Naive thymus-derived CD4-positive, alpha-beta T cell (primary cell): Measurements from ENCODE around the gene USH2A. TPM values are rescaled to one million over a fixed set of nuclear protein-coding genes. Genes with fewer than 3 reads are reported as not detected.

Source experiments
- ATAC-seq: fragments of 150-1000 bp; cut with Tn5 transposase; 2 replicates; pipeline ENCODE4 v1.10.0; 2021; ENCODE audit warnings: mild to moderate bottlenecking, moderate library complexity
- CTCF ChIA-PET: fragments of 350-600 bp; sonication (Branson Sonifier 250); formaldehyde crosslinking; loops from one replicate; lab custom pipeline; 2021; ENCODE audit warnings: antibody characterized with exemption; lab: Charles Lee
- POLR2A ChIA-PET: fragments of 350-600 bp; sonication (Branson Sonifier 250); formaldehyde crosslinking; loops from one replicate; lab custom pipeline; 2021; ENCODE audit warnings: antibody characterized with exemption, inconsistent platforms; lab: Charles Lee
- DNase-seq, 9 donors: peaks; one replicate each; pipeline versions ENCODE4 v3.0.0 to v3.0.0-alpha.2; 2020 to 2022; ENCODE audit warnings: mixed read lengths in 1 of 9
- H3K27ac ChIP-seq: one replicate; pipeline ENCODE4 v1.7.0; 2013; ENCODE audit warnings: mild to moderate bottlenecking, low read depth, low read length, moderate library complexity
- H3K27me3 ChIP-seq, 2 donors: one replicate each; pipeline ENCODE4 v1.7.0; 2013; ENCODE audit warnings: low read length in 2 of 2, mild to moderate bottlenecking in 2 of 2, moderate library complexity in 2 of 2; ENCODE audit not compliant: control insufficient read depth in 2 of 2, insufficient read depth in 2 of 2
- H3K36me3 ChIP-seq, 3 experiments: 1 replicate in 2 of 3; 2 replicates in 1 of 3; pipeline ENCODE4 v1.7.0; 2013; ENCODE audit warnings: low read length in 3 of 3, mild to moderate bottlenecking in 3 of 3, moderate library complexity in 1 of 3; ENCODE audit not compliant: insufficient read depth in 3 of 3, control insufficient read depth in 2 of 3
- H3K4me1 ChIP-seq, 2 donors: one replicate each; pipeline ENCODE4 v1.7.0; 2013; ENCODE audit warnings: low read length in 2 of 2, mild to moderate bottlenecking in 2 of 2, moderate library complexity in 1 of 2; ENCODE audit not compliant: control insufficient read depth in 2 of 2, insufficient read depth in 2 of 2
- H3K4me3 ChIP-seq: 2 replicates; pipeline ENCODE4 v1.7.0; 2013; ENCODE audit warnings: mild to moderate bottlenecking, low read length
- H3K9me3 ChIP-seq, 3 experiments: 1 replicate in 2 of 3; 2 replicates in 1 of 3; pipeline ENCODE4 v1.7.0; 2013; ENCODE audit warnings: low read length in 3 of 3; ENCODE audit not compliant: control insufficient read depth in 2 of 3
- H3K27ac Mint-ChIP-seq, 9 donors: one replicate each; pipeline ENCODE4 v1.8.0; 2020 to 2022; ENCODE audit warnings: mixed read lengths in 9 of 9, mild to moderate bottlenecking in 8 of 9, moderate library complexity in 5 of 9, inconsistent platforms in 2 of 9
- H3K27me3 Mint-ChIP-seq, 5 donors: one replicate each; pipeline ENCODE4 v1.8.0; 2021 to 2022; ENCODE audit warnings: mixed read lengths in 5 of 5, mild to moderate bottlenecking in 1 of 5
- H3K36me3 Mint-ChIP-seq, 5 donors: one replicate each; pipeline ENCODE4 v1.8.0; 2020 to 2022; ENCODE audit warnings: mixed read lengths in 5 of 5, mild to moderate bottlenecking in 3 of 5, inconsistent platforms in 1 of 5
- H3K4me1 Mint-ChIP-seq, 7 donors: one replicate each; pipeline ENCODE4 v1.8.0; 2020 to 2022; ENCODE audit warnings: mixed read lengths in 7 of 7, mild to moderate bottlenecking in 3 of 7, inconsistent platforms in 1 of 7
- H3K4me3 Mint-ChIP-seq, 10 donors: one replicate each; pipeline ENCODE4 v1.8.0; 2020 to 2022; ENCODE audit warnings: mild to moderate bottlenecking in 10 of 10, mixed read lengths in 10 of 10, moderate library complexity in 6 of 10, inconsistent platforms in 2 of 10
- H3K9me3 Mint-ChIP-seq, 11 donors: one replicate each; pipeline ENCODE4 v1.8.0; 2020 to 2022; ENCODE audit warnings: mixed read lengths in 11 of 11, mild to moderate bottlenecking in 4 of 11, inconsistent platforms in 1 of 11, moderate library complexity in 1 of 11
- intact Hi-C, 2 donors: fragments of 100-400 bp; cut with micrococcal nuclease; formaldehyde crosslinking; loops; one replicate each; pipeline ENCODE4 v1.15.1; 2023
- polyA plus RNA-seq, 2 donors: library from polyadenylated mRNA; unstranded; fragments of 300-500 nt; fragmentation: Illumina TruSeq; gene quantifications; one replicate each; pipeline ENCODE4 v1.2.3, GENCODE V29; 2021
- total RNA-seq, 6 experiments: library from RNA in 5 of 6; stranded (reverse) in 5 of 6; gene quantifications; 1 replicate in 5 of 6; 2 replicates in 1 of 6; pipeline ENCODE4 v1.2.3 and lab custom pipeline; 2021 to 2026

USH2A gene
- total and polyA plus RNA-seq, 7 experiments from 2014 or later, result not detected

GRCh38 chr1:215728169-215728568, 695.1 kb downstream of the USH2A start:
- ATAC-seq, result no peak
- intact Hi-C loops, result no loop called here
- Histone ChIP-seq H3K9me3 (no peaks in the 10 kb centered on the region), H3K27ac (no peak overlapping the region), H3K27me3 (no peaks in the 10 kb centered on the region), H3K36me3 (no peaks in the 10 kb centered on the region), H3K4me1 (no peaks in the 10 kb centered on the region), H3K4me3 (no peak overlapping the region)
- Mint-ChIP-seq H3K9me3 (peaks cover 0 to 5% (median 2%) of the 10 kb centered on the region in 11 donors), H3K4me3 (no peak overlapping the region), H3K27ac (no peak overlapping the region), H3K36me3 (no peaks in the 10 kb centered on the region), H3K4me1 (no peaks in the 10 kb centered on the region), H3K27me3 (no peaks in the 10 kb centered on the region)
- ChIA-PET CTCF (no interaction called here), POLR2A (no interaction called here)
- DNase-seq, result no peak

- H3K4me3 ChIP-seq, result no peak overlapping the region
- no peak for DNase-seq
- Mint-ChIP-seq H3K4me3 (no peak overlapping the region), H3K4me1 (no peaks in the 10 kb centered on the region), H3K36me3 (no peaks in the 10 kb centered on the region), H3K27ac (no peak overlapping the region), H3K9me3 (peaks cover 0 to 6% (median 0%) of the 10 kb centered on the region in 11 donors), H3K27me3 (peaks cover 0 to 4% (median 0%) of the 10 kb centered on the region in 5 donors)
- ChIA-PET CTCF (no interaction called here), POLR2A (no interaction called here)
- no peaks in the 10 kb centered on the region for H3K36me3 ChIP-seq
- no peaks in the 10 kb centered on the region for H3K4me1 ChIP-seq
- H3K27ac ChIP-seq, result no peak overlapping the region
- H3K27me3 ChIP-seq, result no peaks in the 10 kb centered on the region
- intact Hi-C loops, result no loop called here
- H3K9me3 ChIP-seq, result no peaks in the 10 kb centered on the region
- no peak for ATAC-seq
Measured at GRCh38 chr1:215720126-215720525, 703.1 kb downstream of the USH2A start.

- ChIA-PET POLR2A (no interaction called here), CTCF (no interaction called here)
- peaks cover 0 to 6% (median 0%) of the 10 kb centered on the region in 11 donors for H3K9me3 Mint-ChIP-seq
- H3K36me3 Mint-ChIP-seq, result no peaks in the 10 kb centered on the region
- H3K27ac Mint-ChIP-seq, result no peak overlapping the region
- Histone ChIP-seq H3K9me3 (no peaks in the 10 kb centered on the region), H3K27ac (no peak overlapping the region), H3K4me3 (no peak overlapping the region), H3K36me3 (no peaks in the 10 kb centered on the region), H3K4me1 (no peaks in the 10 kb centered on the region), H3K27me3 (no peaks in the 10 kb centered on the region)
- H3K4me1 Mint-ChIP-seq, result no peaks in the 10 kb centered on the region
- no peak for ATAC-seq
- intact Hi-C loops, result no loop called here
- H3K27me3 Mint-ChIP-seq, result peaks cover 0 to 4% (median 0%) of the 10 kb centered on the region in 5 donors
- no peak for DNase-seq
- no peak overlapping the region for H3K4me3 Mint-ChIP-seq
Measured at GRCh38 chr1:215719552-215719951, 703.7 kb downstream of the USH2A start.

- Histone ChIP-seq H3K4me3 (no peak overlapping the region), H3K9me3 (no peaks in the 10 kb centered on the region), H3K27me3 (no peaks in the 10 kb centered on the region), H3K36me3 (no peaks in the 10 kb centered on the region), H3K27ac (no peak overlapping the region), H3K4me1 (no peaks in the 10 kb centered on the region)
- Mint-ChIP-seq H3K27me3 (peaks cover 0 to 4% (median 0%) of the 10 kb centered on the region in 5 donors), H3K9me3 (peaks cover 0 to 6% (median 0%) of the 10 kb centered on the region in 11 donors), H3K4me1 (no peaks in the 10 kb centered on the region), H3K4me3 (no peak overlapping the region), H3K27ac (no peak overlapping the region), H3K36me3 (no peaks in the 10 kb centered on the region)
- no peak for ATAC-seq
- ChIA-PET CTCF (no interaction called here), POLR2A (no interaction called here)
- DNase-seq, result no peak
- intact Hi-C loops, result no loop called here
Measured at GRCh38 chr1:215718575-215719287, 704.5 kb downstream of the USH2A start.

DNA sequence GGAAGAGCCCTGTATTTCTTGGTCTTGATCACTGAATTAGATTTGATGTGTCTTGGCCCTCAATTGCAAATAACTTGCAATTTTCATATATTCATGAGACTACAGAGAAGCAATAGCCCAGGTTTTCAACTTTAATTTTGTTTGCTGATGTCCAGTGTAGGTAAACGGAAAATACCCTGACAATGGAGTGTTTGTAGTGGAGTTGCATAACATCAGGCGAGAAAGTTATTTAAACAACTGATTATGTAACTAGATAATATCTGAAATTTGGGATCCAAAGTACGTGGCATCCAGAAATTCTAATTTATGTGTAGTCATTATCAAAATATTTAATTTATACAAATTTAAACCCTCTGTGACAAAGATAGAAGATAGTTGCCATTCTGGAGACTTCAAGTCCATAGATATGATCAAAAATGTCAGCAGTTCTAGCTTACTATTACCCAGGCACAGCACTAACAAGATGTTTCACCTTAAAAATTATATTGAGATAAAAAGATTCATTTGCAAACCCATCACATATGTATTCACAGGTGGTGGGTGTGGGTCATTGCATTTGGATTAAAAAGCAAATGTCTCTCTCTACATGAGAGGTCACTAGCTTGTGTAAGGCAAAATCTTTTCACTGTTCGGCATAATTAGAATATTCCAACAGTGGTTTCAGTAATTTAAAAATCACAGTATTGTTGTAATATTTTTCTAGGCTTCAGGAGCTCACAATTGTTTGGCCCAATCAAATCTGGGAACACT, 705.4 kb downstream of the USH2A start:
- H3K4me3 Mint-ChIP-seq, result no peak overlapping the region
- DNase-seq (no peak), ATAC-seq (no peak)
- no peaks in the 10 kb centered on the region for H3K4me1 ChIP-seq
- ChIA-PET CTCF (no interaction called here), POLR2A (no interaction called here)
- H3K9me3 ChIP-seq, result no peaks in the 10 kb centered on the region
- peaks cover 0 to 6% (median 0%) of the 10 kb centered on the region in 11 donors for H3K9me3 Mint-ChIP-seq
- no peaks in the 10 kb centered on the region for H3K4me1 Mint-ChIP-seq
- no peak overlapping the region for H3K4me3 ChIP-seq
- H3K27ac ChIP-seq, result no peak overlapping the region
- H3K27me3 Mint-ChIP-seq, result peaks cover 0 to 4% (median 0%) of the 10 kb centered on the region in 5 donors
- H3K27ac Mint-ChIP-seq, result no peak overlapping the region
- H3K36me3 ChIP-seq, result no peaks in the 10 kb centered on the region
- no peaks in the 10 kb centered on the region for H3K27me3 ChIP-seq
- no peaks in the 10 kb centered on the region for H3K36me3 Mint-ChIP-seq
- intact Hi-C loops, result no loop called here

- CTCF ChIA-PET, result no interaction called here
- no peak overlapping the region for H3K27ac Mint-ChIP-seq
- DNase-seq, result no peak
Measured at GRCh38 chr1:215710899-215711225, 712.4 kb downstream of the USH2A start.

More at GRCh38 chr1:215710899-215711225, 712.4 kb downstream of the USH2A start:
- peaks cover 0 to 6% (median 2%) of the 10 kb centered on the region in 5 donors for H3K27me3 Mint-ChIP-seq
- no peak for ATAC-seq
- Histone ChIP-seq H3K27me3 (no peaks in the 10 kb centered on the region), H3K27ac (no peak overlapping the region), H3K9me3 (no peaks in the 10 kb centered on the region), H3K36me3 (no peaks in the 10 kb centered on the region), H3K4me3 (no peak overlapping the region), H3K4me1 (no peaks in the 10 kb centered on the region)
- H3K4me1 Mint-ChIP-seq, result no peaks in the 10 kb centered on the region
- no peaks in the 10 kb centered on the region for H3K36me3 Mint-ChIP-seq
- H3K9me3 Mint-ChIP-seq, result peaks cover 0 to 4% (median 0%) of the 10 kb centered on the region in 11 donors
- intact Hi-C loops, result no loop called here
- POLR2A ChIA-PET, result no interaction called here
- no peak overlapping the region for H3K4me3 Mint-ChIP-seq
